Natural killer cell (primary cell): ENCODE data around the gene IL22RA1. TPM values are rescaled to one million over a fixed set of nuclear protein-coding genes. Genes with fewer than 3 reads are reported as not detected.

Source experiments
- ATAC-seq, 3 donors: fragments of 150-1000 bp in 2 of 3; fragments of 200-7000 bp in 1 of 3; cut with Tn5 transposase; 1 replicate in 1 of 3; 2 replicates in 2 of 3; pipeline ENCODE4 v1.10.0; 2021; ENCODE audit warnings: mild to moderate bottlenecking in 2 of 3, moderate library complexity in 2 of 3
- DNase-seq, 2 donors: peaks; one replicate each; pipeline versions ENCODE4 v3.0.0 to v3.0.0-alpha.2; 2013 to 2021; ENCODE audit warnings: mixed read lengths in 1 of 2
- H3K27ac ChIP-seq: one replicate; pipeline ENCODE4 v1.5.1; 2013; ENCODE audit warnings: mild to moderate bottlenecking, low read length
- H3K27me3 ChIP-seq: one replicate; pipeline ENCODE4 v1.6.1; 2013; ENCODE audit warnings: low read length; ENCODE audit not compliant: control insufficient read depth, insufficient read depth
- H3K36me3 ChIP-seq: one replicate; pipeline ENCODE4 v1.6.1; 2013; ENCODE audit warnings: low read length; ENCODE audit not compliant: control insufficient read depth, insufficient read depth
- H3K4me1 ChIP-seq: one replicate; pipeline ENCODE4 v1.6.1; 2013; ENCODE audit warnings: low read length; ENCODE audit not compliant: control insufficient read depth, insufficient read depth
- H3K4me3 ChIP-seq: one replicate; pipeline ENCODE4 v1.5.1; 2013; ENCODE audit warnings: low read length
- H3K9me3 ChIP-seq: one replicate; pipeline ENCODE4 v1.6.1; 2013; ENCODE audit warnings: low read length; ENCODE audit not compliant: control insufficient read depth, insufficient read depth
- H3K27ac Mint-ChIP-seq, 2 donors: one replicate each; pipeline ENCODE4 v1.8.0; 2022; ENCODE audit warnings: mild to moderate bottlenecking in 2 of 2, mixed read lengths in 2 of 2, moderate library complexity in 1 of 2
- H3K27me3 Mint-ChIP-seq, 2 donors: one replicate each; pipeline ENCODE4 v1.8.0; 2022; ENCODE audit warnings: low read depth in 2 of 2, mixed read lengths in 2 of 2
- H3K36me3 Mint-ChIP-seq: one replicate; pipeline ENCODE4 v1.8.0; 2022; ENCODE audit warnings: mixed read lengths
- H3K4me1 Mint-ChIP-seq, 2 donors: one replicate each; pipeline ENCODE4 v1.8.0; 2022; ENCODE audit warnings: mixed read lengths in 2 of 2
- H3K4me3 Mint-ChIP-seq: one replicate; pipeline ENCODE4 v1.8.0; 2022; ENCODE audit warnings: mild to moderate bottlenecking, moderate library complexity, mixed read lengths
- H3K9me3 Mint-ChIP-seq, 2 donors: one replicate each; pipeline ENCODE4 v1.8.0; 2022; ENCODE audit warnings: mixed read lengths in 2 of 2
- WGBS: methylation state at CpG from one replicate; pipeline ENCODE4 v1.1.7; 2013; ENCODE audit warnings: missing lambda C conversion rate; ENCODE audit not compliant: insufficient coverage; 5-methylcytosine and 5-hydroxymethylcytosine counted together
- intact Hi-C: fragments of 100-400 bp; cut with micrococcal nuclease; formaldehyde crosslinking; loops from one replicate; pipeline ENCODE4 v1.14.2; 2022
- total RNA-seq, 4 donors: library from RNA; stranded (reverse); fragments of 120-200 nt in 1 of 4; gene quantifications; one replicate each; pipeline versions ENCODE4 v1.2.3 to v1.2.4, GENCODE V29; 2013 to 2022
- TF ChIP-seq, protein P1 (sequence below): fragments of 200-600 bp; IDR thresholded peaks from one replicate; pipeline ENCODE4 v1.8.0; 2022; ENCODE audit warnings: antibody characterized with exemption

The IL22RA1 gene
- total RNA-seq, 3 donors from 2014 or later (not counting 1 experiment from before 2014, with no cell fraction given): not detected

DNA sequence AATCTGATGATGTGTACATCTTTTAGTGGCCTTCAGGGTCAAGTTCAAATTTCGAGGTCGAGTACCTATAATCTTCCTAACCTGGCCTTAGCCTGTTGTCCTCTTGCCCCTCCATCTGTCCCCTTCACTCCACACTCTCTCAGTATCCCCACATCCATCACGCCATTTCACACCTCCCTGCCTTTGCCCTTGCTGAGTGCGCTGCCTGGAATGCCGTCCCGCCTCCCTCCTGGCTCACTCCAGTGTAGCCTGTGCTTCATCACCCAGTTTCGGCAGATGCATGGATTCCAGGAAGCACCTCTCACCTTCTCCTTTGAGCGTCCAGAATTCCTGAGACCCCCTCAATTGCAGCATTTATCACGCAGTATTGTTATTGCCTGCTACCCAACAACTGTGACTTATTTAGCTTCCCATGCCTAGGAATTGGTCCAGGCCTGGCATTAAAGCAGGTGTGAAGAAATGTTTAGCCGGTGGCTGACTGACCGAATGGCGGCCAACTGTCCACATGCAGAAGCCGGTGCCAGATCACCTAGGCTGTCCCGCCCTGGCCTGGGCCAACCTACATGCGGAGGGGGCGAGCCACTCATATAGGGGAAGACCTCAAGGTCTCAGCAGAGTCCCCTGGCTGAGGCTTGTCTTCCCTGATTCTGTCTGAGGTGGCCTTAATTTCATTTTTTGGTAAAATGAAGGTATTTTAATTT is 65.5 kb downstream of the IL22RA1 start:
- 94% methylated on average over 16 of the region's 16 CpGs for WGBS
- ATAC-seq (no peak), DNase-seq (no peak)
- no peak overlapping the region for H3K27ac Mint-ChIP-seq
- no peaks in the 10 kb centered on the region for H3K9me3 ChIP-seq
- H3K4me1 ChIP-seq: no peaks in the 10 kb centered on the region
- H3K27ac ChIP-seq: no peak overlapping the region
- peaks cover 0 to 7% of the 10 kb centered on the region in 2 donors for H3K27me3 Mint-ChIP-seq
- TF ChIP-seq, protein P1, sequence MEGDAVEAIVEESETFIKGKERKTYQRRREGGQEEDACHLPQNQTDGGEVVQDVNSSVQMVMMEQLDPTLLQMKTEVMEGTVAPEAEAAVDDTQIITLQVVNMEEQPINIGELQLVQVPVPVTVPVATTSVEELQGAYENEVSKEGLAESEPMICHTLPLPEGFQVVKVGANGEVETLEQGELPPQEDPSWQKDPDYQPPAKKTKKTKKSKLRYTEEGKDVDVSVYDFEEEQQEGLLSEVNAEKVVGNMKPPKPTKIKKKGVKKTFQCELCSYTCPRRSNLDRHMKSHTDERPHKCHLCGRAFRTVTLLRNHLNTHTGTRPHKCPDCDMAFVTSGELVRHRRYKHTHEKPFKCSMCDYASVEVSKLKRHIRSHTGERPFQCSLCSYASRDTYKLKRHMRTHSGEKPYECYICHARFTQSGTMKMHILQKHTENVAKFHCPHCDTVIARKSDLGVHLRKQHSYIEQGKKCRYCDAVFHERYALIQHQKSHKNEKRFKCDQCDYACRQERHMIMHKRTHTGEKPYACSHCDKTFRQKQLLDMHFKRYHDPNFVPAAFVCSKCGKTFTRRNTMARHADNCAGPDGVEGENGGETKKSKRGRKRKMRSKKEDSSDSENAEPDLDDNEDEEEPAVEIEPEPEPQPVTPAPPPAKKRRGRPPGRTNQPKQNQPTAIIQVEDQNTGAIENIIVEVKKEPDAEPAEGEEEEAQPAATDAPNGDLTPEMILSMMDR: no peak
- intact Hi-C loops: no loop called here
- no peak overlapping the region for H3K4me3 ChIP-seq
- no peaks in the 10 kb centered on the region for H3K36me3 ChIP-seq
- H3K36me3 Mint-ChIP-seq: no peaks in the 10 kb centered on the region
- no peaks in the 10 kb centered on the region for H3K9me3 Mint-ChIP-seq
- H3K27me3 ChIP-seq: no peaks in the 10 kb centered on the region
- H3K4me3 Mint-ChIP-seq: no peak overlapping the region
- H3K4me1 Mint-ChIP-seq: no peaks in the 10 kb centered on the region

DNA sequence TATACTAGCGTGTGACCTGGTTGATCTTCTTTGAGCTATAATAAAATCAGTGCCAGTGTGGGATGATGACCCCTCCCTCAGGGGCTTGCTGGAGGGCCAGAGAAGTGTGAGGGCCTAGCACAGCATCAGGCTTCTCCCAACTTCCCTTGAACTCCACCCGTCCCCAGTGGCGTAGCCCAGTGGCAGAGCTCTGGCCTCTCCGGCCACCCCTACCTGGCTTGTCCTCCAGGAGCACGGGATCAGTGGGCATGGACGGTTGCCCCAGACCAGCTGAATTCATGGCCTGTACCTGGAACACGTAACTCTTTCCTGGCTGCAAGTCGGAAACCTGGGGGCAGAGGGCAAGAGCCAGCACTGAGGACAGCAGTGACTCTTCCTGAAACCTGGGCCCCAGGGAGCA is 67.0 kb downstream of the IL22RA1 start:
- H3K27ac Mint-ChIP-seq: no peak overlapping the region
- H3K36me3 ChIP-seq: no peaks in the 10 kb centered on the region
- H3K4me3 Mint-ChIP-seq: no peak overlapping the region
- no peak for ATAC-seq
- no peak overlapping the region for H3K27ac ChIP-seq
- no peaks in the 10 kb centered on the region for H3K9me3 Mint-ChIP-seq
- H3K4me1 ChIP-seq: no peaks in the 10 kb centered on the region
- 93% methylated on average over 8 of the region's 8 CpGs for WGBS
- H3K27me3 ChIP-seq: no peaks in the 10 kb centered on the region
- intact Hi-C loops: no loop called here
- no peak for DNase-seq
- H3K9me3 ChIP-seq: no peaks in the 10 kb centered on the region
- H3K4me1 Mint-ChIP-seq: no peaks in the 10 kb centered on the region
- H3K27me3 Mint-ChIP-seq: peaks cover 0 to 4% of the 10 kb centered on the region in 2 donors
- H3K36me3 Mint-ChIP-seq: no peaks in the 10 kb centered on the region
- TF ChIP-seq, protein P1: no peak
- no peak overlapping the region for H3K4me3 ChIP-seq

DNA sequence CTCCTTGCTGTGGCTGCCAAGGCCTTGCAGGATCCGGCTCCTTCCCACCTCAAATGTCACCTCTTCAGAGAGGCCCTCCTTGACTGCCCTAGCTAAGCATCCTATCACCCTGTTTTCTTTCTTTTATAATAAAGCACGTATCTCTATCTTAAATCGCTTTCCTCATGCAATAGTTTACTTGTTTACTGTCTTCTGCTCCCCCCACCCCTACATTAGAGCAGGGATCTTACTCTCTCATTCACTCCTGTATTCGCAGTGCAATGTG is 67.4 kb downstream of the IL22RA1 start:
- intact Hi-C loops: no loop called here
- Histone ChIP-seq H3K4me1 (no peaks in the 10 kb centered on the region), H3K9me3 (no peaks in the 10 kb centered on the region), H3K36me3 (no peaks in the 10 kb centered on the region), H3K4me3 (no peak overlapping the region), H3K27me3 (no peaks in the 10 kb centered on the region), H3K27ac (no peak overlapping the region)
- H3K27me3 Mint-ChIP-seq: peaks cover 0 to 2% of the 10 kb centered on the region in 2 donors
- TF ChIP-seq, protein P1: no peak
- ATAC-seq (no peak), DNase-seq (no peak)
- H3K9me3 Mint-ChIP-seq: no peaks in the 10 kb centered on the region
- no peak overlapping the region for H3K4me3 Mint-ChIP-seq
- H3K36me3 Mint-ChIP-seq: no peaks in the 10 kb centered on the region
- 88% methylated on average over 3 of the region's 4 CpGs for WGBS
- H3K27ac Mint-ChIP-seq: no peak overlapping the region
- H3K4me1 Mint-ChIP-seq: no peaks in the 10 kb centered on the region
